GM19467 (cell line): Measurements from ENCODE around the gene C1GALT1C1L.
"Not testable (repeated sequence)": the region's sequence is repeated elsewhere in the genome, so short reads cannot be mapped to it uniquely, and the experiment has no call there.

Source experiments
- ATAC-seq: cut with Tn5 transposase; IDR thresholded peaks from one replicate; pipeline ENCODE4 v1.9.1; 2021; ENCODE audit warnings: mild to moderate bottlenecking, moderate library complexity; ENCODE audit not compliant: unreplicated experiment

C1GALT1C1L gene

GRCh38 chr2:43676322-43677050 is at the start of gene C1GALT1C1L:
Gene C1GALT1C1L (minus strand): TSS chr2:43676429. CDS start chr2:43676322, 107 bp downstream.
- no peak for ATAC-seq

- ATAC-seq: no peak
Observed at GRCh38 chr2:43725711-43726246, 49.5 kb upstream of the C1GALT1C1L start.

- ATAC-seq: no peak
Observed at GRCh38 chr2:43724728-43725526, 48.7 kb upstream of the C1GALT1C1L start.

GRCh38 chr2:43718530-43719124 is 42.4 kb upstream of the C1GALT1C1L start:
- ATAC-seq: no peak

- ATAC-seq: no peak
Observed at GRCh38 chr2:43717322-43717721, 41.1 kb upstream of the C1GALT1C1L start.

- ATAC-seq: no peak
Observed at GRCh38 chr2:43715300-43716098, 39.3 kb upstream of the C1GALT1C1L start.

GRCh38 chr2:43714164-43714563 is 37.9 kb upstream of the C1GALT1C1L start:
- no peak for ATAC-seq

GRCh38 chr2:43710866-43711265 is 34.6 kb upstream of the C1GALT1C1L start:
- ATAC-seq: no peak

GRCh38 chr2:43708891-43709290 is 32.7 kb upstream of the C1GALT1C1L start:
- no peak for ATAC-seq

- ATAC-seq: no peak
Observed at GRCh38 chr2:43708178-43708577, 31.9 kb upstream of the C1GALT1C1L start.

- no peak for ATAC-seq
Observed at GRCh38 chr2:43707255-43708015, 31.2 kb upstream of the C1GALT1C1L start.

GRCh38 chr2:43701111-43701510 is 24.9 kb upstream of the C1GALT1C1L start:
- ATAC-seq: no peak

- no peak for ATAC-seq
Observed at GRCh38 chr2:43699761-43700160, 23.5 kb upstream of the C1GALT1C1L start.

- ATAC-seq: not testable (repeated sequence)
Observed at GRCh38 chr2:43698140-43698539, 21.9 kb upstream of the C1GALT1C1L start.

GRCh38 chr2:43692428-43692994 is 16.3 kb upstream of the C1GALT1C1L start:
- no peak for ATAC-seq

GRCh38 chr2:43689999-43690398 is 13.8 kb upstream of the C1GALT1C1L start:
- no peak for ATAC-seq

GRCh38 chr2:43685357-43685756 is 9.1 kb upstream of the C1GALT1C1L start:
- no peak for ATAC-seq

GRCh38 chr2:43677783-43678182 is 1.6 kb upstream of the C1GALT1C1L start:
- ATAC-seq: not testable (repeated sequence)

GRCh38 chr2:43675646-43676321 is 445 bp downstream of the C1GALT1C1L start:
- no peak for ATAC-seq
